ENCODE measurements around the gene TANGO2. TPM values are rescaled to one million over a fixed set of nuclear protein-coding genes. Genes with fewer than 3 reads are reported as not detected.

TANGO2 gene
- total and polyA plus RNA-seq, 5 donors from 2014 or later, result 39.5 to 48.4 (median 43.2) TPM

DNA sequence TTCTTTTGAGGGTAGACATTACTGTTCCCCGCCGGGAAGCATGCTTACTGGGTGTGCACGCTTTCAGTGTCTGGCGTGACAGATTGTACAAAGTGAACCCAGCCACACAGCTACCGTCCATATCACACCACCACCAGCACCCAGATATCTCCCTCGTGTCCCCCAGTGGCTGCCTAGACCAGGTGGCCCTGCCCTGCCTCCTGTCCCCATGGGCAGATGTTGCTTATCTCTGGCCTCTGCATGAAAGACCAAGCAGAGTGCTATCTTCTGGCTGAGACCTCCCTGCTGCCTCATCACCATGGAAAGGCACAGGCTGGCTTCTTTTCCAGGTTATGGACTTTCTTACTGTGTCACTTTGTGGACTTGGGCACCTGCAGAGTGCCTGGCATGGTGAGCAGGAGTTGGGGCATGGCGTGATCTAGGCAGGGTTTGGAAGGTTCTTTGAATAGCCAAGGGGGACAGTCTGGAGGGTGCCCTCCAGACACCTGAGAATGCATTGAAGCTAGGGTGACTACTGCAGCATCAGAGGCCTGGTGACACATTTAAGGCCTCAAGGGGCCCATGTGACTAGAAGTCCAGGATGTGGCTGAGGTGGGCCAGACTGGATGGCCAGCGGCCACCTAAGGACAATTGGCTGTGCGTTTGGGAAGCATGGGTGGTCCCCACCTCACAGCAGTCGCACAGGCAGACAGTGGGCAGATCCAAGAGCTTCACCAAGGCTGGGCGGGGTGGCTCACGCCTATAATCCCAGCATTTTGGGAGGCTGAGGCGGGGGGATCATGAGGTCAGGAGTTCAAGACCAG, 4.7 kb downstream of the TANGO2 start:
- Histone ChIP-seq H3K9me3 (ENCODE audit: control insufficient read depth in 2 of 2, low read length in 2 of 2) (no peaks in the 10 kb centered on the region), H3K27me3 (ENCODE audit: control insufficient read depth, insufficient read depth, low read length) (no peaks in the 10 kb centered on the region), H3K36me3 (ENCODE audit: control insufficient read depth, insufficient read depth, low read length) (no peaks in the 10 kb centered on the region), H3K27ac (ENCODE audit: insufficient read depth, low read length, poor library complexity, severe bottlenecking) (no peak overlapping the region), H3K4me1 (ENCODE audit: control insufficient read depth, insufficient read depth, low read length, poor library complexity, severe bottlenecking) (peaks cover 31% of the 10 kb centered on the region), H3K4me3 (ENCODE audit: low read depth, low read length) (no peak overlapping the region)
- Mint-ChIP-seq H3K4me3 (peak overlapping the region in 2 of 4 donors; percentile 25 to 66), H3K4me1 (peaks cover 4 to 70% (median 26%) of the 10 kb centered on the region in 4 donors), H3K27me3 (no peaks in the 10 kb centered on the region), H3K27ac (no peak overlapping the region), H3K9me3 (peaks cover 0 to 3% (median 0%) of the 10 kb centered on the region in 7 donors), H3K36me3 (peaks cover 5% of the 10 kb centered on the region)
- ATAC-seq (ENCODE audit: low read depth in 2 of 2) (no peak), DNase-seq (no peak)

DNA sequence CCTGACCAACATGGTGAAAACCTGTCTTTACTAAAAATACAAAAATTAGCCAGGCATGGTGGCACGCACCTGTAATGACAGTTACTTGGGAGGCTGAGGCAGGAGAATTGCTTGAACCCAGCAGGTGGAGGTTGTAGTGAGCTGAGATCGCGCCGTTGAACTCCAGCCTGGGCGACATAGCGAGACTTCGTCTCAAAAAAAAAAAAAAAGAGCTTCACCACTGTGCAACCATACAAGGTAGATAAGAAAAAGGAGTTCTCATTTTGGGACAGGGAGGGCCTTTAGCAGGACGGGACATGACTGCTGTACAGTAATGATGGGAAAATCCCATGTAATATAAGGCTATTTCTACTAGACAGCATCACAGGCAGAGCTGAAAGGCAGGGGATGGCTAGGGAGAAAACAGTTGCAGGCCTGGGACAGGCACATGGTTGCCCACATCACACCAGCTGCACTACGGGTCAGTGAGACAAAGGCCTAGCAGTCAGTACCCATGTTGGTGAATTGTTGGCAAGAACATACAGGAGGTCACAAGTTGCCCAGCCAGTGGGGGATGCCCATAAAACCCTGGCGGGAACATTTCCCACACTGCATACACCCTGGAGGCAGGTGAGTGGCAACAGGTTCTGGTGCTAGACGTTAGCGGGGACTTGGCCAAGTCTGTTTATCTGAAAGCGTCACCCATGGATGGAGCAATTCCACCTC, 5.4 kb downstream of the TANGO2 start:
- no peak for ATAC-seq (ENCODE audit: low read depth in 2 of 2)
- H3K4me3 Mint-ChIP-seq, result peak overlapping the region in 1 of 4 donors; percentile 69
- Histone ChIP-seq H3K9me3 (ENCODE audit: control insufficient read depth in 2 of 2, low read length in 2 of 2) (no peaks in the 10 kb centered on the region), H3K4me1 (ENCODE audit: control insufficient read depth, insufficient read depth, low read length, poor library complexity, severe bottlenecking) (peaks cover 30% of the 10 kb centered on the region), H3K27ac (ENCODE audit: insufficient read depth, low read length, poor library complexity, severe bottlenecking) (no peak overlapping the region), H3K36me3 (ENCODE audit: control insufficient read depth, insufficient read depth, low read length) (no peaks in the 10 kb centered on the region), H3K4me3 (ENCODE audit: low read depth, low read length) (no peak overlapping the region), H3K27me3 (ENCODE audit: control insufficient read depth, insufficient read depth, low read length) (no peaks in the 10 kb centered on the region)
- peak overlapping the region in 1 of 3 donors; percentile 56 for H3K27ac Mint-ChIP-seq
- no peak for DNase-seq
- peaks cover 5% of the 10 kb centered on the region for H3K36me3 Mint-ChIP-seq
- H3K27me3 Mint-ChIP-seq, result no peaks in the 10 kb centered on the region
- H3K9me3 Mint-ChIP-seq, result peaks cover 0 to 3% (median 0%) of the 10 kb centered on the region in 7 donors
- peaks cover 4 to 74% (median 27%) of the 10 kb centered on the region in 4 donors for H3K4me1 Mint-ChIP-seq

DNA sequence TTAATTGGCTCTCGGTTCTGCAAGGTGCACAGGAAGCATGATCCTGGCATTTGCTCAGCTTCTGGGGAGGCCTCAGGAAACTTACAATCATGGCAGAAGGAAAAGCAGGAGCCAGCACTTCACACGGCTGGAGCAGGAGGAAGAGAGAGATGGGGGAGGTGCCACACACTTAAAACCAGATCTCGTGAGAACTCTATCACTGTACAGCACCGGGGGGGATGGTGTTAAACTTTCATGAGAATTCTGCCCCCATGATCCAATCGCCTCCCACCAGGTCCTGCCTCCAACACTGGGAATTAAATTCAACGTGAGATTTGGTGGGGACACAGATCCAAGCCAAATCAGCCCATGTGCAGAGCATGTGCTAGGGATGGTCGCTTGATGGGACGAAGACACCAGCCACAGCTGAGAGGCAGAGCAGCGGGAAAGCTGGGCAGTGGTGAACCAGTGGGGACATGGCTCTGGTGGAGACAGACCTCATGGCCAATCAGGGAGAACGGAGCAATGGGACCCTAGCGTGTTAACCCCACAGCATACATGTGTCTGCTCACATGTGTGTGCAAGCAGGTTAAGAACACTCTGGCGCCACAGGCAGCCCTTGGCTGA, 6.2 kb downstream of the TANGO2 start:
- H3K4me3 ChIP-seq (ENCODE audit: low read depth, low read length), result no peak overlapping the region
- no peaks in the 10 kb centered on the region for H3K27me3 ChIP-seq (ENCODE audit: control insufficient read depth, insufficient read depth, low read length)
- Mint-ChIP-seq H3K36me3 (peaks cover 5% of the 10 kb centered on the region), H3K9me3 (peaks cover 0 to 2% (median 0%) of the 10 kb centered on the region in 7 donors), H3K27me3 (no peaks in the 10 kb centered on the region), H3K4me1 (peaks cover 4 to 75% (median 27%) of the 10 kb centered on the region in 4 donors), H3K27ac (peak overlapping the region in 1 of 3 donors; percentile 77), H3K4me3 (no peak overlapping the region)
- H3K27ac ChIP-seq (ENCODE audit: insufficient read depth, low read length, poor library complexity, severe bottlenecking), result no peak overlapping the region
- DNase-seq (no peak), ATAC-seq (ENCODE audit: low read depth in 2 of 2) (no peak)
- no peaks in the 10 kb centered on the region for H3K36me3 ChIP-seq (ENCODE audit: control insufficient read depth, insufficient read depth, low read length)
- peaks cover 30% of the 10 kb centered on the region for H3K4me1 ChIP-seq (ENCODE audit: control insufficient read depth, insufficient read depth, low read length, poor library complexity, severe bottlenecking)
- no peaks in the 10 kb centered on the region for H3K9me3 ChIP-seq (ENCODE audit: control insufficient read depth in 2 of 2, low read length in 2 of 2)

DNA sequence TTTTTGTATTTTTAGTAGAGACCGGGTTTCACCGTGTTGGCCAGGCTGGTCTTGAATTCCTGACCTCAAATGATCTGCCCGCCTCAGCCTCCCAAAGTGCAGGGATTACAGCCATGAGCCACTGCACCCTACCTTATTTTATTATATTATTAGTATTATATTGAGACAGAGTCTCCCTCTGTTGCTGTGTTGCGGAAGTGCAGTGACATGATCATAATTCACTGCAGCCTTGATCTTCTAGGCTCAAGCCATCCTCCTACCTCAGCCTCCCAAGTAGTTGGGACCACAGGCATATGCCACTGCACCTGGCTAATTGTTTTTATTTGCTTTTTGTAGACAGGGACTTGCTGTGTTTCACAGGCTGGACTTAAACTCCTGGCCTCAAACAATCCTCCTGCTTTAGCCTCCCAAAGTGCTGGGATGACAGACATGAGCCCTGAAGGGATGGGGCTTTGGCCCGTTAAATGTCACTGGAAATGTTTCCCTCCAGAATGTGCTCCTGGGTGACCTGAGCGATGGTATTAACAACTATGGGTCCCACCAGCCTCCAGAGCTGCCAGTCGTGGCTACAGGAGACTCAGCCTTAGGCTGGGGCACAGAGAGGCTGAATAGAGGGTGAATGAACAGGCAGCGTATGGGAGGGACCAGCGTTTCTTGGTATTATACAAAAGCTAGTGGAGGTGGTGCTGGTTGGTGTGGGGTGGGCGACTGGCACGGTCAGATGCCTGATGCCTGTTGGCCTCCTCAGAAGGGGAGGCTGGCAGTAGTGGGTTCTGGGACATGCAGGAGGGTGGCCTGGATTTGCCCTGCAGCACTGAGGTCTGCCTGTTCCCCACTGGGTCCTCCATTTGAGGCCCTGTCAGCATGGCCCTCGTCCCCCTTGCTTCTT, 7.3 kb downstream of the TANGO2 start:
- H3K27ac ChIP-seq (ENCODE audit: insufficient read depth, low read length, poor library complexity, severe bottlenecking), result no peak overlapping the region
- Mint-ChIP-seq H3K27me3 (no peaks in the 10 kb centered on the region), H3K4me3 (peak overlapping the region in 2 of 4 donors; percentile 26 to 69), H3K36me3 (peaks cover 5% of the 10 kb centered on the region), H3K4me1 (peaks cover 4 to 73% (median 21%) of the 10 kb centered on the region in 4 donors), H3K9me3 (peaks cover 0 to 2% (median 0%) of the 10 kb centered on the region in 7 donors), H3K27ac (peak overlapping the region in 1 of 3 donors; percentile 65)
- H3K4me1 ChIP-seq (ENCODE audit: control insufficient read depth, insufficient read depth, low read length, poor library complexity, severe bottlenecking), result peaks cover 26% of the 10 kb centered on the region
- peak in 2 of 3 donors; percentile 10 to 39 for DNase-seq
- H3K9me3 ChIP-seq (ENCODE audit: control insufficient read depth in 2 of 2, low read length in 2 of 2), result no peaks in the 10 kb centered on the region
- no peaks in the 10 kb centered on the region for H3K27me3 ChIP-seq (ENCODE audit: control insufficient read depth, insufficient read depth, low read length)
- no peak overlapping the region for H3K4me3 ChIP-seq (ENCODE audit: low read depth, low read length)
- H3K36me3 ChIP-seq (ENCODE audit: control insufficient read depth, insufficient read depth, low read length), result no peaks in the 10 kb centered on the region
- no peak for ATAC-seq (ENCODE audit: low read depth in 2 of 2)

DNA sequence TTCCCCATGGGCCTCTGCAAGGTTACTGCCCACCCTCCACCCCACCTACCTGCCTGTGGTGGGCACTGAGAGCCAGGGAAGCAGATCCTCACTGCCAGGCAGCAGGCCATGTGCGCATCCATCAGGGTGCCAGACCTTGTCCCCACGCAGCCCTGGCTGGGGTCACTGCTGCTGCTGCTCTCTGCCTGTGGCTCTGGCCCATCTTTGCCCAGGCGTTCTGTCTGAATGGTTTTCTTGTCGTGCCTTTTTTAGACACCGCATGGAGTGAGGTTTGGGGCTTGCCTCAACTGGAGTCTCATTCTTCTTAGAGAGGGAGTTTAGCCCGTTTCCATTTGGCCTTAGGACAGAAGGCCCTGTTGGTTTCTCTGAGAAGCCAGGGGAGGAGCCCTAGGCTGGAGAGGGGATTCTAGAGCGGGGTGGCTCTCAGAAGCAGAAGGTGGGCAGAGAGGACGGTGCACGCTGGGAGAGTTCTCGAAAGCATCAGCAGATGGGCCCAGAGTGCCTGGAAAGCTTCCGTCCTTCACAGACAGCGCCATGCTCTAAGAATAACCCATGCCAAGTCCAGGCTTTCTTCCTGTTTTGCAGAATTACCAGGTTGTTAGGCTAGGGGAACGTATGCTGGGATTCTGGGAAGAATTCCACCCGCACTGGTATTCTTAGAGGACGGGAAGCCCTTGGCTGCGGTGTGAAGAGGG, 8.1 kb downstream of the TANGO2 start:
- Histone ChIP-seq H3K27ac (ENCODE audit: insufficient read depth, low read length, poor library complexity, severe bottlenecking) (no peak overlapping the region), H3K36me3 (ENCODE audit: control insufficient read depth, insufficient read depth, low read length) (no peaks in the 10 kb centered on the region), H3K27me3 (ENCODE audit: control insufficient read depth, insufficient read depth, low read length) (no peaks in the 10 kb centered on the region), H3K9me3 (ENCODE audit: control insufficient read depth in 2 of 2, low read length in 2 of 2) (no peaks in the 10 kb centered on the region), H3K4me3 (ENCODE audit: low read depth, low read length) (no peak overlapping the region), H3K4me1 (ENCODE audit: control insufficient read depth, insufficient read depth, low read length, poor library complexity, severe bottlenecking) (peaks cover 24% of the 10 kb centered on the region)
- Mint-ChIP-seq H3K27me3 (no peaks in the 10 kb centered on the region), H3K4me3 (peak overlapping the region in 1 of 4 donors; percentile 10), H3K9me3 (peaks cover 0 to 2% (median 0%) of the 10 kb centered on the region in 7 donors), H3K27ac (peak overlapping the region in 2 of 3 donors; percentile 21 to 48), H3K4me1 (peaks cover 4 to 70% (median 19%) of the 10 kb centered on the region in 4 donors), H3K36me3 (peaks cover 5% of the 10 kb centered on the region)
- DNase-seq (no peak), ATAC-seq (ENCODE audit: low read depth in 2 of 2) (no peak)

DNA sequence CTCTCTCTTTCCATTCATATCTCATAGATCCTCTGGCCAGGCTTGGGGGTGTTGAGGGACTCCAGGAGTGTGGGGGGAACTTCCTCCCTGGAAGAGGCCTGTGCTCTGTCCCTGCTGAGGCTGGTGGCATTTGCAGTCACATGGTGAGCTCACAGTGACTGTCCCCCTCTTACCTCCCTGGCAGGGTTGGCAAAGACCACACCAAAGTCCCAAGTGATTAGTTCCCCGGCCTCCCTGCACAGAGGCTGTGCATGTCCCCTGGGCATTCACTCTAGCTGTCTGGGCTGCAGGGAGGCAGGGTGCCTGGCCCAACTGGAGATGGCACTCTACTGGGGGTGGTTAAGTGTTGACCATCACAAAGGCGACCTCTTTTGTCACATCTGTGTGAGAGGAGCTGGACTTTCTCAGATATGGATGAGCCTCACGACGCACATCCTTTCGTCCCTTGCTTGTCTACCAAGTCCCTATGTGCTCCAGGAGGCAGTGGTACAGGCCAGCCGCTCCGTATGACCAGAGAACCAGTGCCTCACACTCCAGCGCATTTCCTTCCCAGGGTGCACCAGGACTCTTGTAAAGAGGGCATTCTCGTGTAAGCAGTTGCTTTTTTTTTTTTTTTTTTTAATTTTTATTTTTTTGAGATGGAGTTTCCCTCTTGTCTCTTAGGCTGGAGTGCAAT, 8.8 kb downstream of the TANGO2 start:
- Mint-ChIP-seq H3K27me3 (no peaks in the 10 kb centered on the region), H3K36me3 (peaks cover 5% of the 10 kb centered on the region), H3K27ac (peak overlapping the region in 2 of 3 donors; percentile 32 to 62), H3K4me1 (peaks cover 4 to 71% (median 24%) of the 10 kb centered on the region in 4 donors), H3K9me3 (peaks cover 0 to 2% (median 0%) of the 10 kb centered on the region in 7 donors), H3K4me3 (peak overlapping the region in 1 of 4 donors; percentile 44)
- Histone ChIP-seq H3K36me3 (ENCODE audit: control insufficient read depth, insufficient read depth, low read length) (no peaks in the 10 kb centered on the region), H3K9me3 (ENCODE audit: control insufficient read depth in 2 of 2, low read length in 2 of 2) (no peaks in the 10 kb centered on the region), H3K27ac (ENCODE audit: insufficient read depth, low read length, poor library complexity, severe bottlenecking) (no peak overlapping the region), H3K4me3 (ENCODE audit: low read depth, low read length) (no peak overlapping the region), H3K4me1 (ENCODE audit: control insufficient read depth, insufficient read depth, low read length, poor library complexity, severe bottlenecking) (peaks cover 24% of the 10 kb centered on the region), H3K27me3 (ENCODE audit: control insufficient read depth, insufficient read depth, low read length) (no peaks in the 10 kb centered on the region)
- DNase-seq, result no peak
- ATAC-seq (ENCODE audit: low read depth in 2 of 2), result no peak
